GM23338 (cell line): Measurements from ENCODE around the gene SLC7A14. TPM values are rescaled to one million over a fixed set of nuclear protein-coding genes. Genes with fewer than 3 reads are reported as not detected.

Experiments used
- ATAC-seq: fragments of 200-7000 bp; cut with Tn5 transposase; 3 replicates; pipeline ENCODE4 v1.9.1; 2020
- DNase-seq: peaks from one replicate; pipeline ENCODE4 v3.0.0-alpha.2; 2015; ENCODE audit warnings: low spot score
- H2AFZ ChIP-seq: fragments of 200-600 bp; sonication (generic); 2 replicates; pipeline ENCODE4 v1.8.0; 2016; ENCODE audit warnings: antibody characterized with exemption, mild to moderate bottlenecking, moderate library complexity
- H3F3A ChIP-seq: fragments of 200-600 bp; sonication (generic); replicated peaks from 2 replicates; pipeline ENCODE4 v1.8.0; 2017; ENCODE audit warnings: antibody characterized with exemption, mixed run types, low read depth
- H3K27ac ChIP-seq: fragments of 200-600 bp; sonication (generic); 2 replicates; pipeline ENCODE4 v1.6.1; 2016; ENCODE audit warnings: low read depth
- H3K27me3 ChIP-seq: fragments of 200-600 bp; sonication (generic); 2 replicates; pipeline ENCODE4 v1.8.0; 2016; ENCODE audit warnings: mild to moderate bottlenecking, mixed run types, moderate library complexity; ENCODE audit not compliant: insufficient read depth
- H3K36me3 ChIP-seq: fragments of 200-600 bp; sonication (generic); 2 replicates; pipeline ENCODE4 v1.8.0; 2016; ENCODE audit warnings: mild to moderate bottlenecking; ENCODE audit not compliant: insufficient read depth
- H3K4me1 ChIP-seq: fragments of 200-600 bp; sonication (generic); 2 replicates; pipeline ENCODE4 v1.8.0; 2016; ENCODE audit warnings: mild to moderate bottlenecking, moderate library complexity; ENCODE audit not compliant: insufficient read depth
- H3K4me2 ChIP-seq: fragments of 200-600 bp; sonication (generic); 2 replicates; pipeline ENCODE4 v1.7.1; 2017; ENCODE audit warnings: mixed run types
- H3K4me3 ChIP-seq: fragments of 200-600 bp; sonication (generic); 2 replicates; pipeline ENCODE4 v1.6.1; 2016; ENCODE audit warnings: mixed run types
- H3K79me2 ChIP-seq: fragments of 200-600 bp; sonication (generic); replicated peaks from 2 replicates; pipeline ENCODE4 v1.8.0; 2017; ENCODE audit warnings: mild to moderate bottlenecking; ENCODE audit not compliant: insufficient read depth
- H3K9me2 ChIP-seq: fragments of 200-600 bp; sonication (generic); 2 replicates; pipeline ENCODE4 v1.8.0; 2017; ENCODE audit not compliant: insufficient read depth
- H4K20me1 ChIP-seq: fragments of 200-600 bp; sonication (generic); replicated peaks from 2 replicates; pipeline ENCODE4 v1.8.0; 2017; ENCODE audit warnings: mild to moderate bottlenecking; ENCODE audit not compliant: insufficient read depth
- H3K27ac Mint-ChIP-seq: 2 replicates; pipeline ENCODE4 v1.8.0; 2020; ENCODE audit warnings: inconsistent platforms, mild to moderate bottlenecking, moderate library complexity, mixed read lengths
- H3K27me3 Mint-ChIP-seq: 3 replicates; pipeline ENCODE4 v1.8.0; 2022; ENCODE audit warnings: low read depth, mild to moderate bottlenecking, moderate library complexity, mixed read lengths, inconsistent platforms; ENCODE audit not compliant: insufficient read depth, poor library complexity
- H3K36me3 Mint-ChIP-seq: 3 replicates; pipeline ENCODE4 v1.8.0; 2021; ENCODE audit warnings: low read depth, mild to moderate bottlenecking, inconsistent platforms, moderate library complexity, mixed read lengths
- H3K4me1 Mint-ChIP-seq: 3 replicates; pipeline ENCODE4 v1.8.0; 2020; ENCODE audit warnings: mild to moderate bottlenecking, inconsistent platforms, mixed read lengths
- H3K4me3 Mint-ChIP-seq: 3 replicates; pipeline ENCODE4 v1.8.0; 2021; ENCODE audit warnings: moderate library complexity, mild to moderate bottlenecking, inconsistent platforms, mixed read lengths
- H3K9me3 Mint-ChIP-seq: 3 replicates; pipeline ENCODE4 v1.8.0; 2020; ENCODE audit warnings: moderate library complexity, mild to moderate bottlenecking, inconsistent platforms, mixed read lengths
- CREB1 ChIP-seq: fragments of 250-450 bp; sonication (Bioruptor Pico); IDR thresholded peaks from 2 replicates; pipeline ENCODE4 v1.5.0; 2020; ENCODE audit warnings: low read depth, mild to moderate bottlenecking, moderate library complexity
- CTCF ChIP-seq, 2 experiments: fragments of 200-600 bp in 1 of 2; sonication (generic) in 1 of 2; conservative IDR thresholded peaks; 2 replicates each; pipeline versions ENCODE4 v1.5.1 to v1.6.1; 2016 to 2017; ENCODE audit warnings: antibody characterized with exemption in 2 of 2, low read depth in 2 of 2, mild to moderate bottlenecking in 2 of 2, moderate library complexity in 1 of 2
- EZH2 ChIP-seq: fragments of 200-600 bp; sonication (generic); IDR thresholded peaks from one replicate; pipeline ENCODE4 v1.8.0; 2017; ENCODE audit warnings: antibody characterized with exemption, mild to moderate bottlenecking, low read depth; ENCODE audit not compliant: unreplicated experiment
- EZH2phosphoT487 ChIP-seq: fragments of 200-600 bp; sonication (generic); IDR thresholded peaks from one replicate; pipeline ENCODE4 v1.8.1; 2018; ENCODE audit warnings: antibody characterized with exemption; ENCODE audit not compliant: unreplicated experiment
- JUNB ChIP-seq: IDR thresholded peaks from one replicate; pipeline ENCODE4 v1.6.1; 2016; ENCODE audit warnings: antibody characterized with exemption; ENCODE audit not compliant: unreplicated experiment
- NANOG ChIP-seq: IDR thresholded peaks from 2 replicates; pipeline ENCODE4 v1.6.1; 2016; ENCODE audit warnings: antibody characterized with exemption, borderline replicate concordance
- POLR2AphosphoS5 ChIP-seq: IDR thresholded peaks from 2 replicates; pipeline ENCODE4 v1.6.1; 2016; ENCODE audit warnings: antibody characterized with exemption, low read depth
- ZNF331 ChIP-seq: fragments of 250-450 bp; sonication (Bioruptor Pico); IDR thresholded peaks from 2 replicates; pipeline ENCODE4 v1.5.0; 2020; ENCODE audit warnings: low read depth, mild to moderate bottlenecking, moderate library complexity
- polyA plus RNA-seq: library from polyadenylated mRNA; unstranded; fragments of >200 nt; fragmentation: Nextera tagmentation; extraction: Ambion mirVana; gene quantifications from 2 replicates; pipeline ENCODE4 v1.2.1, GENCODE V29; 2016
- total RNA-seq: library from RNA; depleted of rRNA; stranded (reverse); fragments of >200 nt; shearing (Covaris generic); gene quantifications from 2 replicates; pipeline ENCODE4 v1.2.3, GENCODE V29; 2014
- TF ChIP-seq, protein P1 (sequence below): fragments of 250-450 bp; sonication (Bioruptor Pico); IDR thresholded peaks from 2 replicates; pipeline ENCODE4 v1.5.0; 2020; ENCODE audit warnings: mild to moderate bottlenecking, moderate library complexity
- TF ChIP-seq, protein P2 (sequence below): IDR thresholded peaks from 2 replicates; pipeline ENCODE4 v1.6.1; 2016; ENCODE audit warnings: antibody characterized with exemption

Gene SLC7A14
- total and polyA plus RNA-seq, 2 experiments from 2014 or later, result 0.49 to 0.82 TPM

DNA sequence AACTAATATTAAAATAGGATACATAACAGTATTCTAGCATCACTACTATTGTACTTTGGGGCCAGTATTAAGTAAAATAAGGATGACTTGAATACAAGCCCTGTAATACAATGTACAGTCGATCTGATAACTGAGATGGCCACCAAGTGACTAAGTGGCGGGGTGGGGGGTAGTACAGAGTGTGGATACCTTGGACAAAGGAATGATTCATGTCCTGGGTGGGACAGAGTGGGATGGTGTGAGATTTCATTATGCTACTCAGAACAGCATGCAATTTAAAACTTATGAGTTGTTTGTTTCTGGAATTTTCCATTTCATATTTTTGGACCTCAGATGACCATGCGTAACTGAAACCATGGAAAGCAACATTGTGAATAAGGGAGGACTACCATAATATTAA, 46.0 kb downstream of the SLC7A14 start:
- Histone ChIP-seq H3K4me3 (no peak overlapping the region), H3K36me3 (no peaks in the 10 kb centered on the region), H3K4me2 (no peak overlapping the region), H3K9me2 (peaks cover 11% of the 10 kb centered on the region; the same call in 1 of the 2 replicates), H4K20me1 (no peaks in the 10 kb centered on the region), H2AFZ (no peak overlapping the region), H3F3A (no peaks in the 10 kb centered on the region), H3K27ac (no peak overlapping the region), H3K79me2 (no peaks in the 10 kb centered on the region), H3K27me3 (no peaks in the 10 kb centered on the region), H3K4me1 (no peaks in the 10 kb centered on the region)
- Mint-ChIP-seq H3K27ac (no peak overlapping the region), H3K4me3 (no peak overlapping the region), H3K27me3 (no peaks in the 10 kb centered on the region), H3K9me3 (no peaks in the 10 kb centered on the region), H3K36me3 (no peaks in the 10 kb centered on the region), H3K4me1 (no peaks in the 10 kb centered on the region)
- ATAC-seq (no peak), DNase-seq (no peak)
- TF ChIP-seq EZH2 (no peak), POLR2AphosphoS5 (no peak), JUNB (no peak), CTCF (conservative IDR thresholded peaks at IDR 0.05; ENCODE audit: low read depth in 2 of 2) (no peak), ZNF331 (no peak), EZH2phosphoT487 (no peak), CREB1 (CRISPR knock-in tag) (no peak), NANOG (no peak)
- TF ChIP-seq, protein P1, sequence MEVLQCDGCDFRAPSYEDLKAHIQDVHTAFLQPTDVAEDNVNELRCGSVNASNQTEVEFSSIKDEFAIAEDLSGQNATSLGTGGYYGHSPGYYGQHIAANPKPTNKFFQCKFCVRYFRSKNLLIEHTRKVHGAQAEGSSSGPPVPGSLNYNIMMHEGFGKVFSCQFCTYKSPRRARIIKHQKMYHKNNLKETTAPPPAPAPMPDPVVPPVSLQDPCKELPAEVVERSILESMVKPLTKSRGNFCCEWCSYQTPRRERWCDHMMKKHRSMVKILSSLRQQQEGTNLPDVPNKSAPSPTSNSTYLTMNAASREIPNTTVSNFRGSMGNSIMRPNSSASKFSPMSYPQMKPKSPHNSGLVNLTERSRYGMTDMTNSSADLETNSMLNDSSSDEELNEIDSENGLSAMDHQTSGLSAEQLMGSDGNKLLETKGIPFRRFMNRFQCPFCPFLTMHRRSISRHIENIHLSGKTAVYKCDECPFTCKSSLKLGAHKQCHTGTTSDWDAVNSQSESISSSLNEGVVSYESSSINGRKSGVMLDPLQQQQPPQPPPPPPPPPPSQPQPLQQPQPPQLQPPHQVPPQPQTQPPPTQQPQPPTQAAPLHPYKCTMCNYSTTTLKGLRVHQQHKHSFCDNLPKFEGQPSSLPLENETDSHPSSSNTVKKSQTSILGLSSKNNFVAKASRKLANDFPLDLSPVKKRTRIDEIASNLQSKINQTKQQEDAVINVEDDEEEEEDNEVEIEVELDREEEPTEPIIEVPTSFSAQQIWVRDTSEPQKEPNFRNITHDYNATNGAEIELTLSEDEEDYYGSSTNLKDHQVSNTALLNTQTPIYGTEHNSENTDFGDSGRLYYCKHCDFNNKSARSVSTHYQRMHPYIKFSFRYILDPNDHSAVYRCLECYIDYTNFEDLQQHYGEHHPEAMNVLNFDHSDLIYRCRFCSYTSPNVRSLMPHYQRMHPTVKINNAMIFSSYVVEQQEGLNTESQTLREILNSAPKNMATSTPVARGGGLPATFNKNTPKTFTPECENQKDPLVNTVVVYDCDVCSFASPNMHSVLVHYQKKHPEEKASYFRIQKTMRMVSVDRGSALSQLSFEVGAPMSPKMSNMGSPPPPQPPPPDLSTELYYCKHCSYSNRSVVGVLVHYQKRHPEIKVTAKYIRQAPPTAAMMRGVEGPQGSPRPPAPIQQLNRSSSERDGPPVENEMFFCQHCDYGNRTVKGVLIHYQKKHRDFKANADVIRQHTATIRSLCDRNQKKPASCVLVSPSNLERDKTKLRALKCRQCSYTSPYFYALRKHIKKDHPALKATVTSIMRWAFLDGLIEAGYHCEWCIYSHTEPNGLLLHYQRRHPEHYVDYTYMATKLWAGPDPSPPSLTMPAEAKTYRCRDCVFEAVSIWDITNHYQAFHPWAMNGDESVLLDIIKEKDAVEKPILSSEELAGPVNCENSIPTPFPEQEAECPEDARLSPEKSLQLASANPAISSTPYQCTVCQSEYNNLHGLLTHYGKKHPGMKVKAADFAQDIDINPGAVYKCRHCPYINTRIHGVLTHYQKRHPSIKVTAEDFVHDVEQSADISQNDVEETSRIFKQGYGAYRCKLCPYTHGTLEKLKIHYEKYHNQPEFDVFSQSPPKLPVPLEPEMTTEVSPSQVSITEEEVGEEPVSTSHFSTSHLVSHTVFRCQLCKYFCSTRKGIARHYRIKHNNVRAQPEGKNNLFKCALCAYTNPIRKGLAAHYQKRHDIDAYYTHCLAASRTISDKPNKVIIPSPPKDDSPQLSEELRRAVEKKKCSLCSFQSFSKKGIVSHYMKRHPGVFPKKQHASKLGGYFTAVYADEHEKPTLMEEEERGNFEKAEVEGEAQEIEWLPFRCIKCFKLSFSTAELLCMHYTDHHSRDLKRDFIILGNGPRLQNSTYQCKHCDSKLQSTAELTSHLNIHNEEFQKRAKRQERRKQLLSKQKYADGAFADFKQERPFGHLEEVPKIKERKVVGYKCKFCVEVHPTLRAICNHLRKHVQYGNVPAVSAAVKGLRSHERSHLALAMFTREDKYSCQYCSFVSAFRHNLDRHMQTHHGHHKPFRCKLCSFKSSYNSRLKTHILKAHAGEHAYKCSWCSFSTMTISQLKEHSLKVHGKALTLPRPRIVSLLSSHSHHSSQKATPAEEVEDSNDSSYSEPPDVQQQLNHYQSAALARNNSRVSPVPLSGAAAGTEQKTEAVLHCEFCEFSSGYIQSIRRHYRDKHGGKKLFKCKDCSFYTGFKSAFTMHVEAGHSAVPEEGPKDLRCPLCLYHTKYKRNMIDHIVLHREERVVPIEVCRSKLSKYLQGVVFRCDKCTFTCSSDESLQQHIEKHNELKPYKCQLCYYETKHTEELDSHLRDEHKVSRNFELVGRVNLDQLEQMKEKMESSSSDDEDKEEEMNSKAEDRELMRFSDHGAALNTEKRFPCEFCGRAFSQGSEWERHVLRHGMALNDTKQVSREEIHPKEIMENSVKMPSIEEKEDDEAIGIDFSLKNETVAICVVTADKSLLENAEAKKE (CRISPR knock-in tag), result no peak
- TF ChIP-seq, protein P2, sequence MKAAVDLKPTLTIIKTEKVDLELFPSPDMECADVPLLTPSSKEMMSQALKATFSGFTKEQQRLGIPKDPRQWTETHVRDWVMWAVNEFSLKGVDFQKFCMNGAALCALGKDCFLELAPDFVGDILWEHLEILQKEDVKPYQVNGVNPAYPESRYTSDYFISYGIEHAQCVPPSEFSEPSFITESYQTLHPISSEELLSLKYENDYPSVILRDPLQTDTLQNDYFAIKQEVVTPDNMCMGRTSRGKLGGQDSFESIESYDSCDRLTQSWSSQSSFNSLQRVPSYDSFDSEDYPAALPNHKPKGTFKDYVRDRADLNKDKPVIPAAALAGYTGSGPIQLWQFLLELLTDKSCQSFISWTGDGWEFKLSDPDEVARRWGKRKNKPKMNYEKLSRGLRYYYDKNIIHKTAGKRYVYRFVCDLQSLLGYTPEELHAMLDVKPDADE, result no peak
